Measurements from ENCODE around the gene FHIT.

Gene FHIT

GRCh38 chr3:60188803-60189202 lies 1062.4 kb downstream of the FHIT start:
- DNase-seq: no peak

- no peak for DNase-seq
These were observed 1063.9 kb downstream of the FHIT start for GRCh38 chr3:60187343-60187742.

GRCh38 chr3:60186359-60186758 lies 1064.9 kb downstream of the FHIT start:
- no peak for DNase-seq

- DNase-seq: no peak
These were observed 1066.1 kb downstream of the FHIT start for GRCh38 chr3:60185161-60185560.

GRCh38 chr3:60182697-60183096 lies 1068.6 kb downstream of the FHIT start:
- no peak for DNase-seq

- DNase-seq: no peak
These were observed 1072.2 kb downstream of the FHIT start for GRCh38 chr3:60178931-60179653.

- DNase-seq: no peak
These were observed 1073.5 kb downstream of the FHIT start for GRCh38 chr3:60177726-60178125.

- DNase-seq: no peak
These were observed 1074.6 kb downstream of the FHIT start for GRCh38 chr3:60176614-60177013.

- no peak for DNase-seq
These were observed 1075.6 kb downstream of the FHIT start for GRCh38 chr3:60175680-60176079.

- no peak for DNase-seq
These were observed 1081.5 kb downstream of the FHIT start for GRCh38 chr3:60169755-60170154.

- DNase-seq: no peak
These were observed 1084.1 kb downstream of the FHIT start for GRCh38 chr3:60167186-60167585.

- peak in 1 of 3 donors; percentile 3 for DNase-seq
These were observed 1090.2 kb downstream of the FHIT start for GRCh38 chr3:60160822-60161748.

- peak in 1 of 3 donors; percentile 3 for DNase-seq
These were observed 1091.0 kb downstream of the FHIT start for GRCh38 chr3:60160111-60160821.

- DNase-seq: no peak
These were observed 1093.2 kb downstream of the FHIT start for GRCh38 chr3:60158035-60158434.

- DNase-seq: no peak
These were observed 1097.2 kb downstream of the FHIT start for GRCh38 chr3:60154011-60154410.

- no peak for DNase-seq
These were observed 1097.8 kb downstream of the FHIT start for GRCh38 chr3:60153221-60153999.

GRCh38 chr3:60149501-60149900 lies 1101.8 kb downstream of the FHIT start:
- DNase-seq: no peak

- no peak for DNase-seq
These were observed 1103.9 kb downstream of the FHIT start for GRCh38 chr3:60147249-60147950.

GRCh38 chr3:60146121-60146520 lies 1105.1 kb downstream of the FHIT start:
- no peak for DNase-seq

GRCh38 chr3:60144071-60144470 lies 1107.2 kb downstream of the FHIT start:
- DNase-seq: no peak

GRCh38 chr3:60142009-60142408 lies 1109.2 kb downstream of the FHIT start:
- no peak for DNase-seq

GRCh38 chr3:60140160-60140559 lies 1111.1 kb downstream of the FHIT start:
- no peak for DNase-seq
